ENCODE data around the gene CRACDL. TPM values are rescaled to one million over a fixed set of nuclear protein-coding genes. Genes with fewer than 3 reads are reported as not detected.

CRACDL gene
- total and polyA plus RNA-seq, 12 donors, result 0.33 to 3.4 (median 2.1) TPM

DNA sequence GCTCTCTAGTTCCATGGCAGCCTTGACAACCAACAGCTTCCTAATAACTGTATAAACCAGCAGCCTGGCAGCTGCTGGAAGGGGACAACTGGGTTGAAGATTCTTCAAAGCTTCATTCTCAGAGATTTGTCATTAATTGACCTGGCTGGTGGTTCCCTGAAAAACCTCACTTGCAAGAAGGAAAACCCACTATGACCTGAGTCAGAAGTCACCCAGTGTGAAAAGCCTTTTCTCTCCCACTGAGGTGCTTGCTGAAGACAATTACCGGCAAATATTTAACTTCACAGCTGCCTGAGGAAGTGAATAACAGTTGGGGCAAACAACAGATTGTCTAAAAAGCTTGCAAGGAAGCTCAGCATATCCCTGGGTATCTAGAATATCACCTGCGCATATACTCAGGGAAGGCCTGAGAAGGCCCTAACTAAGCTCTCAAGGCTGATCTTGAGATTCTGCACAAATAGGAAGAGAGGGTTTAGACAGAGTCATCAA, 49.9 kb downstream of the CRACDL start:
- WGBS, 4 donors, result 90 to 100% (median 92%) methylated on average over 1 to 2 of the region's 2 CpGs
- intact Hi-C loops (cut with DNase I), result no loop called here
- no peak for TF ChIP-seq POLR2A (IDR thresholded peaks at IDR 0.05)
- TF ChIP-seq, protein P1, sequence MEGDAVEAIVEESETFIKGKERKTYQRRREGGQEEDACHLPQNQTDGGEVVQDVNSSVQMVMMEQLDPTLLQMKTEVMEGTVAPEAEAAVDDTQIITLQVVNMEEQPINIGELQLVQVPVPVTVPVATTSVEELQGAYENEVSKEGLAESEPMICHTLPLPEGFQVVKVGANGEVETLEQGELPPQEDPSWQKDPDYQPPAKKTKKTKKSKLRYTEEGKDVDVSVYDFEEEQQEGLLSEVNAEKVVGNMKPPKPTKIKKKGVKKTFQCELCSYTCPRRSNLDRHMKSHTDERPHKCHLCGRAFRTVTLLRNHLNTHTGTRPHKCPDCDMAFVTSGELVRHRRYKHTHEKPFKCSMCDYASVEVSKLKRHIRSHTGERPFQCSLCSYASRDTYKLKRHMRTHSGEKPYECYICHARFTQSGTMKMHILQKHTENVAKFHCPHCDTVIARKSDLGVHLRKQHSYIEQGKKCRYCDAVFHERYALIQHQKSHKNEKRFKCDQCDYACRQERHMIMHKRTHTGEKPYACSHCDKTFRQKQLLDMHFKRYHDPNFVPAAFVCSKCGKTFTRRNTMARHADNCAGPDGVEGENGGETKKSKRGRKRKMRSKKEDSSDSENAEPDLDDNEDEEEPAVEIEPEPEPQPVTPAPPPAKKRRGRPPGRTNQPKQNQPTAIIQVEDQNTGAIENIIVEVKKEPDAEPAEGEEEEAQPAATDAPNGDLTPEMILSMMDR (IDR thresholded peaks at IDR 0.05), result no peak
- Histone ChIP-seq H3K27me3 (no peaks in the 10 kb centered on the region), H3K4me1 (replicated peaks in 1 of 2) (no peaks in the 10 kb centered on the region), H3K4me3 (no peak overlapping the region), H3K9me3 (replicated peaks in 1 of 3) (peaks cover 0 to 13% (median 0%) of the 10 kb centered on the region in 3 donors), H3K36me3 (replicated peaks in 1 of 2) (no peaks in the 10 kb centered on the region), H3K27ac (no peak overlapping the region)
- DNase-seq, result peak in 1 of 7 donors; percentile 2

DNA sequence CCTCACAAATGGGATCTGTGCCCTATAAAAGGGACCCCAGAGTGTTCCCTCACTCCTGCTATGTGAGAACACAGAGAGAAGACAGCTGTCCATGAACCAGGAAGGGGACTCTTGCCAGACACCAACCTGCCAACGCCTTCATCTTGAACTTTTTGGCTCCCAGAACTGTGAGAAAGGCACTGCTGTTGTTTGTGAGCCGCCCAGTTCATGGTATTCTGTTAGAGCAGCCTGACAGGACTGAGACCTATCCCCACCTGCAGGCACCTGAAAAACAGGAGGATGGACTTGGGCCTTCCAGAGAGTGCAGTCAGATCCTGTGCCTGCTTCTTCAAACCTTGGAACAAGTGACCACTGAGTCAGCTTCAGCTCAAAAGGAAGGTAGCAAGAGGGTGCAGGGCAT, 51.4 kb downstream of the CRACDL start:
- Histone ChIP-seq H3K36me3 (replicated peaks in 1 of 2) (no peaks in the 10 kb centered on the region), H3K4me3 (no peak overlapping the region), H3K27me3 (no peaks in the 10 kb centered on the region), H3K9me3 (replicated peaks in 1 of 3) (peaks cover 0 to 13% (median 0%) of the 10 kb centered on the region in 3 donors), H3K4me1 (replicated peaks in 1 of 2) (no peaks in the 10 kb centered on the region), H3K27ac (no peak overlapping the region)
- intact Hi-C loops (cut with DNase I), result no loop called here
- WGBS, 4 donors, result 84 to 93% (median 87%) methylated on average over 2 of the region's 2 CpGs
- no peak for DNase-seq
- TF ChIP-seq POLR2A (IDR thresholded peaks at IDR 0.05), result no peak
- TF ChIP-seq, protein P1 (IDR thresholded peaks at IDR 0.05), result no peak

DNA sequence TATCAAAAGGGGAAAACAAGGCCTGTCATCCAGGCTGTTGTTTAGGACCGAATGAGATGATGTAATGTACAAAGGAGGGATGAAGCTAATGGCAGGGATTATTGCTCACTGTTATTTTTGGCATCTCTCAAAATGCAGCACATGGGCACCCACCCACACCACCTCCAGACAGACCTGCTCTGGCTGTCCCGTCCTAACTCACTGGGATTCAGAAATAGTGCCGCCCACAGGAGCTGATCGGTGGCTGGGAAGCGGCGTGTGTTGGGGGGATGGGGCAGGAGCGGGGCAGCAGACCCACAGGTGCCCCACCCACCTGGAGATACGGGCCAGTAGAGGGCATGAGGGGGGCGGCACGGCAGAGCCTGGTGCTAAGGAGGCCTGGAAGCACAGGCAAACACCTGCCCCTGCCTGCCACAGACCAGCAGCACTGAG, 52.2 kb downstream of the CRACDL start:
- Histone ChIP-seq H3K4me1 (replicated peaks in 1 of 2) (no peaks in the 10 kb centered on the region), H3K36me3 (replicated peaks in 1 of 2) (no peaks in the 10 kb centered on the region), H3K9me3 (replicated peaks in 1 of 3) (peaks cover 0 to 13% (median 0%) of the 10 kb centered on the region in 3 donors), H3K4me3 (no peak overlapping the region), H3K27ac (no peak overlapping the region), H3K27me3 (no peaks in the 10 kb centered on the region)
- WGBS, 4 donors, result 74 to 87% (median 82%) methylated on average over 10 of the region's 10 CpGs
- TF ChIP-seq, protein P1 (IDR thresholded peaks at IDR 0.05), result no peak
- no peak for TF ChIP-seq POLR2A (IDR thresholded peaks at IDR 0.05)
- intact Hi-C loops (cut with DNase I), result no loop called here
- no peak for DNase-seq

DNA sequence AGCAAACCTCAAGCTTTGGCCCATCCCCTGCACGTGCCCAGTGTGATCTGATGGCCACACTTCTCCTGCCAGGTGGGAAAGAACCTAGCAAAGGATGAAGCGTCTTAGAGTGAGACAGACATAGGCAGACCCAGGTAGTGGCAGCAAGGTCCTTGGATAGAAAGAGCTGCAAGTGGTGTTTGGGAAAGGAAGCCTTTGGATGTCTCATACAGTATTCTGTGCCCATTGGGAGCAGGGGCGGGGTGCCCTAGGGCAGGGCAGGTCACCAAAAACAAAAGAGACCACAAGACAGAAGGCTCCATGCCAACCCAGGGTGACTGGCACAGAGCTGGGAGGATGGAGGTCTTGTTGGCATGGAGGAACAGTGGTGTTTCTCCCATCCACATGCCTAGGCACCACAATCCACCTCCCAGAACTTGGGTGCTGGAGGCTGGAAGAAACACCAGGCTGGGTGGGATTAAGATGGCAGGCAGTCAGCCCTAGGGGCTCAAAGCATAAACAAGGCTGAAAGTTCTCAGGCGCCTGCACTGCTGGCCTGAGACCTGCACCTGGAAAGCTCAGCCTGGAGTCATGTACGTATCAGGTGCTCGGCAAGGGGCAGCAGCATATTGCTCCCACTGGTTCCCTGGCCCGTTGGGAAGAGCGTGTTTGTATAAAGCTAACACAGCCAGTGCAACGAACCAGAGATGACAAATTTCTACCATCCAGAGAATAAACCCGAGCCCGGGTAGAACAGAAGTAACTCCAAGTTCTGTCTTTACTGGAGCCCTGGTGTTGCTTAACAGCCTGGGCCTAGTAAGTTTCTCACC, 52.9 kb downstream of the CRACDL start:
- WGBS, 4 donors, result 75 to 92% (median 86%) methylated on average over 11 of the region's 11 CpGs
- DNase-seq, result no peak
- H3K9me3 ChIP-seq (replicated peaks in 1 of 3), result peaks cover 0 to 13% (median 0%) of the 10 kb centered on the region in 3 donors
- H3K27me3 ChIP-seq, result no peaks in the 10 kb centered on the region
- H3K27ac ChIP-seq, result no peak overlapping the region
- H3K4me1 ChIP-seq (replicated peaks in 1 of 2), result no peaks in the 10 kb centered on the region
- H3K4me3 ChIP-seq, result no peak overlapping the region
- no peaks in the 10 kb centered on the region for H3K36me3 ChIP-seq (replicated peaks in 1 of 2)
- intact Hi-C loops (cut with DNase I), result no loop called here
- TF ChIP-seq POLR2A (IDR thresholded peaks at IDR 0.05), result no peak
- TF ChIP-seq, protein P1 (IDR thresholded peaks at IDR 0.05), result no peak

Data from adrenal gland (tissue), 12 donors.